ENCODE measurements around the gene BNIP3.

The BNIP3 gene

GRCh38 chr10:131949041-131949862, 32.5 kb downstream of the BNIP3 start:
- no peak for DNase-seq (ENCODE audit: low read depth in 2 of 2)

GRCh38 chr10:131948501-131948900, 33.2 kb downstream of the BNIP3 start:
- no peak for DNase-seq (ENCODE audit: low read depth in 2 of 2)

- no peak for DNase-seq (ENCODE audit: low read depth in 2 of 2)
Observed at GRCh38 chr10:131947631-131948347, 33.9 kb downstream of the BNIP3 start.

- no peak for DNase-seq (ENCODE audit: low read depth in 2 of 2)
Observed at GRCh38 chr10:131946880-131947279, 34.8 kb downstream of the BNIP3 start.

- no peak for DNase-seq (ENCODE audit: low read depth in 2 of 2)
Observed at GRCh38 chr10:131946321-131946751, 35.4 kb downstream of the BNIP3 start.

GRCh38 chr10:131944976-131945695, 36.6 kb downstream of the BNIP3 start:
- DNase-seq (ENCODE audit: low read depth in 2 of 2) = no peak

- DNase-seq (ENCODE audit: low read depth in 2 of 2) = no peak
Observed at GRCh38 chr10:131944412-131944811, 37.3 kb downstream of the BNIP3 start.

GRCh38 chr10:131943021-131943814, 38.5 kb downstream of the BNIP3 start:
- DNase-seq (ENCODE audit: low read depth in 2 of 2) = no peak

GRCh38 chr10:131942455-131942854, 39.3 kb downstream of the BNIP3 start:
- DNase-seq (ENCODE audit: low read depth in 2 of 2) = no peak

GRCh38 chr10:131938681-131939080, 43.0 kb downstream of the BNIP3 start:
- no peak for DNase-seq (ENCODE audit: low read depth in 2 of 2)

GRCh38 chr10:131937836-131938235, 43.9 kb downstream of the BNIP3 start:
- DNase-seq (ENCODE audit: low read depth in 2 of 2) = no peak

GRCh38 chr10:131936736-131937135, 45.0 kb downstream of the BNIP3 start:
- no peak for DNase-seq (ENCODE audit: low read depth in 2 of 2)

- no peak for DNase-seq (ENCODE audit: low read depth in 2 of 2)
Observed at GRCh38 chr10:131936294-131936693, 45.4 kb downstream of the BNIP3 start.

GRCh38 chr10:131935260-131935659, 46.5 kb downstream of the BNIP3 start:
- no peak for DNase-seq (ENCODE audit: low read depth in 2 of 2)

GRCh38 chr10:131934769-131935168, 47.0 kb downstream of the BNIP3 start:
- DNase-seq (ENCODE audit: low read depth in 2 of 2) = no peak

GRCh38 chr10:131933696-131934086, 48.0 kb downstream of the BNIP3 start:
- no peak for DNase-seq (ENCODE audit: low read depth in 2 of 2)

GRCh38 chr10:131933016-131933695, 48.6 kb downstream of the BNIP3 start:
- DNase-seq (ENCODE audit: low read depth in 2 of 2) = no peak

GRCh38 chr10:131931981-131932380, 49.7 kb downstream of the BNIP3 start:
- DNase-seq (ENCODE audit: low read depth in 2 of 2) = no peak

GRCh38 chr10:131930586-131931330, 51.0 kb downstream of the BNIP3 start:
- DNase-seq (ENCODE audit: low read depth in 2 of 2) = no peak

GRCh38 chr10:131930150-131930549, 51.6 kb downstream of the BNIP3 start:
- no peak for DNase-seq (ENCODE audit: low read depth in 2 of 2)
